ENCODE data around the gene CELSR3.

DNA sequence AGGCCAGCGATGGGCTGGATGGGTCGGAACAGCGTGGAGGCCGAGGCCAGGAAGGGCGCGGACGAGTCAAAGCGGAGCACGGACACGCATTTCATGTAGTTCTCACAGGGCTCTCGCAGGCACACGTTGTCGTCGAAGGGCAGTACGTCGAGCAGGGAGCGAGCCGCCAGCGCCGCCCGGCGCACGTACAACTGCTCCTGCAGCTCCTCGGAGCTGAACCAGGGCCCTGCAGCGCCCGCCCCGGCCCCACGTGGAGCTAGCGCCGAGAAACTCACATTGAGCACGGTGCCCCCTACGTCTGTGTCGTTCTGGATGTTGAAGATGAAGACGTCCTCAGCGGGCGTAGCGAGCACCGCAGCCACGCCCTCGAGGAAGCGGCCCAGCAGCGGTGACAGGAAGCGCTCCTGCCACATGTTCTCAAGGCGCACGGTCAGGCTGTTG, 5.8 kb downstream of the CELSR3 start:
- TF ChIP-seq, protein P1, sequence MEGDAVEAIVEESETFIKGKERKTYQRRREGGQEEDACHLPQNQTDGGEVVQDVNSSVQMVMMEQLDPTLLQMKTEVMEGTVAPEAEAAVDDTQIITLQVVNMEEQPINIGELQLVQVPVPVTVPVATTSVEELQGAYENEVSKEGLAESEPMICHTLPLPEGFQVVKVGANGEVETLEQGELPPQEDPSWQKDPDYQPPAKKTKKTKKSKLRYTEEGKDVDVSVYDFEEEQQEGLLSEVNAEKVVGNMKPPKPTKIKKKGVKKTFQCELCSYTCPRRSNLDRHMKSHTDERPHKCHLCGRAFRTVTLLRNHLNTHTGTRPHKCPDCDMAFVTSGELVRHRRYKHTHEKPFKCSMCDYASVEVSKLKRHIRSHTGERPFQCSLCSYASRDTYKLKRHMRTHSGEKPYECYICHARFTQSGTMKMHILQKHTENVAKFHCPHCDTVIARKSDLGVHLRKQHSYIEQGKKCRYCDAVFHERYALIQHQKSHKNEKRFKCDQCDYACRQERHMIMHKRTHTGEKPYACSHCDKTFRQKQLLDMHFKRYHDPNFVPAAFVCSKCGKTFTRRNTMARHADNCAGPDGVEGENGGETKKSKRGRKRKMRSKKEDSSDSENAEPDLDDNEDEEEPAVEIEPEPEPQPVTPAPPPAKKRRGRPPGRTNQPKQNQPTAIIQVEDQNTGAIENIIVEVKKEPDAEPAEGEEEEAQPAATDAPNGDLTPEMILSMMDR (IDR thresholded peaks at IDR 0.05) = no peak
- no peak for TF ChIP-seq POLR2AphosphoS5 (IDR thresholded peaks at IDR 0.05; ENCODE audit: low read depth, low read length)
- no peak for TF ChIP-seq REST (IDR thresholded peaks at IDR 0.05; ENCODE audit: insufficient read depth in 1 of 2, low read depth in 2 of 2, low read length in 1 of 2)
- TF ChIP-seq TCF7L2 (IDR thresholded peaks at IDR 0.05; ENCODE audit: low read depth, low read length) = no peak
